Hippocampal formation (tissue), 2 donors: ENCODE results near the gene C20orf173.
"Not testable (repeated sequence)": the region's sequence is repeated elsewhere in the genome, so short reads cannot be mapped to it uniquely, and the experiment has no call there.

Source experiments
- DNase-seq, 2 donors: peaks; one replicate each; lab custom pipeline; 2025; lab: John Stamatoyannopoulos, UW

The C20orf173 gene

DNA sequence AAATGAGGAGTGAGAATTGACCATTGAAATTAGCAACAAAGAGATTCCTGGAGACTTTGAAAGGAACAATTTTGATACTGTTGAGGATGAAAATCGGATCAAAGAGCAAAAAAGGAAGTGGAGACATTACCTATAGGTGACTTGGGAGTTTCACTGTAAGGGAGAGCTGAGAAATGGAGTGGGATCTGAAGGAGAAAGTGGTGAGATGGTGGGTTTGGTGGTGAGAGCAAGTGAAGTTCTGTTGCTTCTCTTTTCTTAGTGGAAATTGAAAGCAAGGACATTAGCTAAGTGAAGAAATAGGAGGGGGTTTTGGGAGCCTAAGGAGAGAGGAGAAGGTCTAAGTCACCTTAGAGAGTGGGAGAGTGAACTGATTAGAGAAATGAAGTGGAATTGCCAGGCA, 16.7 kb upstream of the C20orf173 start:
- DNase-seq: no peak

DNA sequence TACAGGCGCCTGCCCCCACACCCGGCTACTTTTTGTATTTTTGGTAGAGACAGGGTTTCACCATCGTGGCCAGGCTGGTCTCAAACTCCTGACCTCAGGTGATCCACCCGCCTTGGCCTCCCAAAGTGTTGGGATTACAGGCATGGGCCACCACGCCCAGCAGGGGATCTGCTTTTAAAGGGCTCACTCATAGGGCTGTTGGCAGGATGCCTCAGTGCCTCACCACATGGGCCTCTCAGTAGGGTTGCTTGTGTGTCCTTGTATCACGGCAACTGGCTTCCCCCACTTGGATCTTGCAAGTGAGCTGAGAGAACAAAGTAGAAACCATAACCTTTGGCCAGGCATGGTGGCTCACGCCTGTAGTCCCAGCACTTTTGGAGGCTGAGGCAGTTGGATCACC, 15.5 kb upstream of the C20orf173 start:
- DNase-seq: not testable (repeated sequence)

DNA sequence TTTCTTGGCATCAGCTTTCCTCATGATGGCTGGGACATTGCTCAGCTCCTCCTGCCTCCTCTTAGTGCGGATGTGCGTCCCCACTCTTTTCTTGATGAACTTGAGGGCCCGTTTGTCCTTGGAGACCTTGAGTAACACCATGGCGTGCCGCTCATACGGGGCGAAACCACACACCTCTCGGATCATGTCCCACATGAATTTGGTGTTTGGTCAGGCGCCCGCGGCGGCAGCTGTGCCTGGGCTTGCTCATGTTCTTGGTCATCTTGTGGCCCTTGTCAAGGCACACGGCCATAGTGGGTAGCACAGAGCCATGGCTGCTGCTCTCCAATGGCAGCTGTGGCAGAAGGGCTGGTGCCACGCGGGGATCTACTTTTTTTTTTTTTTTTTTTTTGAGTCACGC, 15.0 kb upstream of the C20orf173 start:
- no peak for DNase-seq

DNA sequence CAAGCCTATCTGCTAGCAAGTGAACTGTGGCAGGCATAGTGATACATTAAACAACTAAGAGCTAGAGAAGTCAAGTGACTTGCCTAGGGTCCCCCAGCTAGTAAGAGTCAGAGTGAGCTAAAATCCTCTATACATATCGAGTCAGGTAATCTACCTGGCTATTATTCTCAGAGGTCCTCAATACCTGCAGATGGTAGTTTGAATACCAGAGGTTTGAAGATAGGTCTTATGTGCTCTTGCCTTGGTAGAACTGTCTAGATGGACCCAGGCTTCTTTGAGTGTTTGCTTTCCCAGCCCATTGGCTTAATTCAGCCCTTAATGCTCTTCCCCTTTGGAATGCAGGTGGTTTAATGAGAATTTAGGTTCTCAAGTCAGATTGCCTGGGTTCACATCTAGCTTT, 13.5 kb upstream of the C20orf173 start:
- no peak for DNase-seq

DNA sequence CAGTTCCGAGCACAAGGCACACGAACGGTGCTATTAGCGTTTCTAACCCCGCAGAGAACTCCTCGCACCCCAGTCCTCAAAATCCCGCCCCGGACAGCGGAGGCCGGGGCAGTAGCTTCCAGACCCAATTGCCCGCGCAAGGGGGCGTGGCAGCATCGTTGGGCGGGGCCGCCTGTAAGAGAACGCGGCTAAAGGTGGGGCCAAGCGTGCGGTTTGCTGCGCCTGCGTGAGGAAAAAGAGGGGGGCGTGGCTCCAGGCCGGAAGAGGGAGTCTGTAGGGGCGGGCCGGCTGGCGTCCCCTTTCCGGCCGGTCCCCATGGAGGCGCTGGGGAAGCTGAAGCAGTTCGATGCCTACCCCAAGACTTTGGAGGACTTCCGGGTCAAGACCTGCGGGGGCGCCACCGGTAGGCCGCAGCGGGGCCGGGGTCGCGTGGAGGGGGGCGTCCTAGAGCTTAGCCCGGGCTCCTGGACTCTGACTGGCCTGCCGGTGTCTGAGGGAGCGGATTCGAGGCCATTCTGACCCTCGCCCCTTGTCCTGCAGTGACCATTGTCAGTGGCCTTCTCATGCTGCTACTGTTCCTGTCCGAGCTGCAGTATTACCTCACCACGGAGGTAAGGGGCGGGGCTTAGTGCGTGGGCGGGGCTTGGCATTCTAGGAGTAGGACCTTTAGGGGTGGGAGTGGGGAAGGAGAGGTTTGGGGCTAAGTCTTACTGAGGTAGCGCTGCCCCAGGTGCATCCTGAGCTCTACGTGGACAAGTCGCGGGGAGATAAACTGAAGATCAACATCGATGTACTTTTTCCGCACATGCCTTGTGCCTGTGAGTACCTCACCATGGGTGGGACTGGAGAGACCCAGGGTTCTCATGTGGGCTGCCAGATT, 12.6 kb upstream of the C20orf173 start, which contains the start of gene ERGIC3:
Gene ERGIC3 (plus strand): TSS at position 296 of the 880 bp plus-strand sequence. CDS start 20 bp downstream, at position 316.
- DNase-seq: peak; percentile 89 to 92

DNA sequence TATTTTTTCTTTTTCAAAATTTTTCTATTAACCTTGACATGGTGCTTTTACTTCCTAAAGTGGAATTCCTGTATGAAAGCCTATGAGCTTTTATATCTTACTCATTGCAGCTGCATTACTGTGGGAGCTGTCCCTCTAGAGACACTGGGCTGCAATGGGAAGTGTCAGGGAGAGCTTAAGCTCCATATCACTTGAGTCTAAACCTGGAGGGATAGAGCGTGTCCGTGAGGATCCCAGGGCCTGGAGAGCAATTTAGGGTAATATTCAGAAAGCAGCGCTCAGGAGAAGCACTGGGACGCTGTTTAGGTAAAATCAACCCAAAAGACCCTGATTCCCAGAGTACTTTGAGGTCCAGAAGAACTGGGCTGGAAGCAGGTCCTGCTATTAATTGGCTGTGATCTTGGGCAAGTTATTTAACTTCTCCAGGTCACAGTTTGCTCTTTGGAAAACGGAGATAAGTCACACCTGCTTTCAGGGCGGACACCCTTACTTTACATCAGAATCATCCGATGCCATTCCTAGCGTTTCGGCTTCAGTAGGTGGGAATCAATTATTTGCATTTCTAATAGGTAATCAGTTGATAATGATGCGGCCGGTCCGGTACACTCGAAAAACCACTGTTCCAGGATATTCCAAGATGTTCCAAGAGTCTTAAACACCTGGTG, 11.8 kb upstream of the C20orf173 start:
- no peak for DNase-seq

DNA sequence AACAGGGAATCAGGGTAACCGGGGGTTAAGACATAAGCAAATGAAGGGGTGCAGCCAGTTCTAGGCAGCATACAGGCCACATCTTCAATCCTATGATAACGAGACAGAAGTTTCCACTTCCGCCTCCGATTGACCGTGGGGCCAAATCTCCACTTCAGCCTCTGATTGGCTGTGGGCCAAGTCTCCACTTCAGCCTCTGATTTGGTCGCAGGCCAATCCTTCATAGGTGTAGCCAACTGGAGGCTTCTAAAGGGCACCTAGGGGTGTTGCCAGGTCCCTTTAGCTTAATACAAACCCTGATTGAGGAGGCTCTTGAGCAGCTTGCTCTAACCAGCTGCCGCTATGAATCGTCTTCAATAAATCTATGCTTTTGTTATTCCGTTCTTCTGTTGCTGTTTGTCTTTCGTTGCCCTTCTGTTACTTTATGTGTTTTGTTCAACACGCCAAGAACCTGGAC, 10.3 kb upstream of the C20orf173 start:
- no peak for DNase-seq

DNA sequence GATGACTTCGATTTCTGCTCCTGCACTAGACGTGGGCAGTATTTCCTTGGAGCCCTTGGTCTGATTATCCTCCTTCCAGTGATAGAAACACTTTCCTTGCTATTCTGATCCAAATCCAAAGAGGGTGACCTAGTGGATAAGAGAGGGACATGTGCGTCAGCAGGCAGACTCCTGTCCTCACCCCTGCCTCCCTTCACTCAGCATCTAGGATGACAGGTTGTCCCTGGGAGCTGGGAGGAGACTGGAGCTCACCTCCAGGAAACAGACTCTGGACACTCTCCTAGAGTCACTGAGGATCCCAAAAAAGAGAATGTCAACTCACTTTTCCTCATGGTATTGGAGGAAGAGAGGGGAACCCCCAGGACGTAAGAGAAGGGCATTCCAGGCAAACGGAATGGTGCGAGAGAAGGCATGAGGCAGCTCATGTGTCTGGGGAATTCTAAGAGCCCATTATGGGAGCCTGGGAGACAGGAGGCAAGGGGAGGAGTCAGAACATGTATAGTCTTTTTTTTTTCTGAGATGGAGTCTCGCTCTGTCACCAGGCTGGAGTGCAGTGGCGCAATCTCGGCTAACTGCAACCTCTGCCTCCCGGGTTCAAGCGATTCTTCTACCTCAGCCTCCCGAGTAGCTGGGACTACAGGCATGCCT, 2.2 kb downstream of the C20orf173 start:
- DNase-seq: no peak

DNA sequence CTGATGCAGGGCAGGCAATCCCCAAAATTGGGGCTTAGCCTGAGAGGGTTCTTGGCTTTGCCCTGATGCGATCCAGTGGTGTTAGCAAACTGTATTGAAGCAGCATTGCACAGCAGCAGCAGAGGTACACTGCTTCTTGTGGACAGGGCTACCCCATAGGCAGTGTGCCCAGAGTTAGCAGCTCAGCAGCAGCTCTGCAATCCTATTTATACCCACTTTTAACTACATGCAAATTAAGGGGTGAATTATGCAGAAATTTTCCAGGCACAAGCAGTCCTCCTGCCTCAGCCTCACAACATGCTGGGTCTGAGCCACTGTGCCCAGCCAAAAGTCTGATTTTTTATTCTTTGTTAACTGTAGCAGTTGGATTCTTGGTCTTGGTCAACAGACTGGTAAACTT, 3.8 kb downstream of the C20orf173 start:
- no peak for DNase-seq

DNA sequence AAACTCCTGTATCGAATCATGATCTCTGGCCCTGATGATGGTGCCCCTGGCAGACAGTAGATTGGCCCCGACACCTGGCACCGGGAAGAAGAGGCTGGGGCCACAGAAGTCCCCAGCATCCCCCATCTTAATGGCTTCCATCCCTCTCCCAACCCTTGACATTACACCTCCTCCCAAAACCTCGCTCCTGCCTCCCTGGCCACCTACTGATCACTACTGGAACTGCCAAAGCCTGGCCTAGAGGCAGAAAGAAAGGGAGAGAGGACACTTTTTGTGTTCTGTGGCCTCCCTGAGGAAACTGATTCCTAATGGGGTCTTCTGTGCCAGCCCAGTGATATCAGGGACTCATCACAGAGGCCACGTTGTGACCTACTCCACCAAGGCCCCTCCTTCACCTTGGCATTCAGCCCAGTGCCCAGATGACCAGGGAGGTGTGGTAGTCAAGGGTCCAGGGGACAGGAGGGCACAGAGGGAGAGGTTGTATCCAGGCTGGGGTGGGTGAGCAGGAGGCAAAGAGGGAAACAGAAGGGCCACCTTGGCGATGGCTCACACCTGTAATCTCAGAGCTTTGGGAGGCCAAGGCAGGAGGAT, 6.1 kb downstream of the C20orf173 start:
- DNase-seq: no peak

DNA sequence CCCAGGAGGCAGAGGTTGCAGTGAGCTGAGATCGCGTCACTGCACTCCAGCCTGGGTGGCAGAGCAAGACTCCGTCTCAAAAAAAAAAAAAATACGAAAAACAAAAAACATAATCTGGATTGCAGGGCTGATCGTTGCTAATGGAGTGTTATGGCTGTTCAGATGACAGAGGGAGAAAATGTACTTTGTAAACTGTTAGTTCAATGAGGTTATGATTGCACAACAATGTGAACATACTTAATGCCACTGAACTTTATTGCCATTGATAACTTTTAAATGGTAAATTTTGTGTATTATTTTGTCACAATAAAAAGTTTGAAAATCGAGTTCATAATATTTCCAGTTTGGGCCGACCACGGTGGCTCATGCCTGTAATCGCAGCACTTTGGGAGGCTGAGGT, 10.5 kb downstream of the C20orf173 start:
- DNase-seq: no peak

DNA sequence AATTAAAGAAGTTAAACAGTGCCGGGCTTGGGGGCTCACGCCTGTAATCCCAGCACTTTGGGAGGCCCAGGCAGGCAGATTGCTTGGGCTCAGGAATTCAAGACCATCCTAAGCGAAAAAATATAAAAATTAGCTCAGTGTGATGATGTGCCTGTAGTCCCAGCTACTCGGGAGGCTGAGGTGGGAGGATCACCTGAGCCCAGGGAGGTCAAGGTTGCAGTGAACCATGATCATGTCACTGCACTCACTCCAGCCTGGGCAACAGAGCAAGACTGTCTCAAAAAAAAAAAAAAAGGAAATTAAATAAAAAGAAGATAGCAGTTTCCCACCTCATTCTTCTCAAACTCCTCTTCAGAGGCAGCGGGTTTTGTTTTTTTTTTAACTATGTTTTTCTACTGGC, 11.7 kb downstream of the C20orf173 start:
- not testable (repeated sequence) for DNase-seq

DNA sequence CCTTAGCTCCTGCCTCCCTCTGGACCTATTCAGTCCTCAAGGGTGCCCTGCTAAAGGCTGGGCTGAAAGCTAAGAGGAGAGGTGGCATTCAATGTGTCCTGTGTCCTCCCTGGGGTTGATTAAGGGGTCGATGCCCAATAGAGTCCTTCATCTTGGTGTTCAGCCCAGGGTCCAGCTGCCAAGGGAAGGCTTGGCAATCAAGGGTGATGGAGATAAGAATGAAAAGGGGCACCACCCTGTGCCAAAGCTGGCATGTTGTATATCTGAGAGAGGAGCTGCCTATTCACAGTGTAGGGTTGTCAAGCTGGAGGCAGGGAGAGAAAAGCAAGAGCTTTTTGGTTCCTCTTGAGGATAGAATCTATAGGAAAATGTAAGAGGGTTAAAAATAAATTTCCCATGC, 12.3 kb downstream of the C20orf173 start:
- no peak for DNase-seq

DNA sequence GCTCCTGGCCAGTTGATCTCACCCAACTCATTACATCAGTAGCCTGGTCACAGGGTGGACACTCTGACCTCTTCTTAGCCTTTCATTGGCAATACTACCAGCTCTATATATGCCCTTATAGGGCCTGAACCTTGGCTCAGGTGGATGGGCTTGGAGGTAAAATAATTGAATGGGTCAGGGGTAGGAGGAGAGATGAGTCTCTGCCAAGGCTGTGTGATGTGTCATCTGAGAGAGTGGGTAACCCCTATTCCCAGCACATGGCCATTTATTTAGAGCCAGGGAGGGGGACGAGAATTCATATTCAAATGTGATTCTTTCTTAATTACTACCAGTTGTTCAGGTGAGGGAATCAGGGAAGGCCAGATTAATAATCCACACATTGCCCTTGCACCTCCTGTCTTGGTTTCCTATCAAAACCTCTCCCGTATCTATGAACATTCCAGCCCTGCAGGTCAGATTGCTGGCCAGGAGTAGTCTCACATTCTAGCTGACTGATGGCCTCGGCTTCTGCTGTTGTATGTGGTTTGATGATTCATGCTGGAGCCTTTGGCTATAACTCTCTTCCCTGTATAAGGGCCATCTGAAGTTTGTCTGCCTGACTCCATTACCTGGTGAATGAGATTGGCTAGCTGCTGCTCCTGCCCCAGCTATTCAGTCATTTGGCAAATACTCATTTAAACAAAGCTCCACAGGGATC, 13.4 kb downstream of the C20orf173 start:
- DNase-seq: no peak

DNA sequence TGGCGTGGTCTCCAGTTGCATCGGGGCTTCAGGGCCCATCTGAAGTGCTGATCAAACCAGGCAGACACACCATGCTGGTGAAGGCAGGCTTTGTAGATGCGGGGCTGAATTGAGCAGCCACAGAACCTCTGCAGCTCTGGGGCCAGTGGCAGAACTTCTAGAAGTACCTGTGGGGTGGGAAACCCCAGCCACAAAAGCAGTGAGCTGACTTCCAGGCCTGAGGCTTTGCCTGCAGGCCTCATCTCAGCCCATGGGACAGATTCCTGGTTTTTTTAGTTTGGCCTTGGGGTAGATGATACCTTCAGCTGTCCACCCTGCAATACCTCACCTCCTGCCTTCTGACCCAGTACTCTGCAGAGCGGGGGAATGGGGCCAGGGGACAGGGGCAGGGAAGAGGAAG, 14.1 kb downstream of the C20orf173 start:
- DNase-seq: no peak

DNA sequence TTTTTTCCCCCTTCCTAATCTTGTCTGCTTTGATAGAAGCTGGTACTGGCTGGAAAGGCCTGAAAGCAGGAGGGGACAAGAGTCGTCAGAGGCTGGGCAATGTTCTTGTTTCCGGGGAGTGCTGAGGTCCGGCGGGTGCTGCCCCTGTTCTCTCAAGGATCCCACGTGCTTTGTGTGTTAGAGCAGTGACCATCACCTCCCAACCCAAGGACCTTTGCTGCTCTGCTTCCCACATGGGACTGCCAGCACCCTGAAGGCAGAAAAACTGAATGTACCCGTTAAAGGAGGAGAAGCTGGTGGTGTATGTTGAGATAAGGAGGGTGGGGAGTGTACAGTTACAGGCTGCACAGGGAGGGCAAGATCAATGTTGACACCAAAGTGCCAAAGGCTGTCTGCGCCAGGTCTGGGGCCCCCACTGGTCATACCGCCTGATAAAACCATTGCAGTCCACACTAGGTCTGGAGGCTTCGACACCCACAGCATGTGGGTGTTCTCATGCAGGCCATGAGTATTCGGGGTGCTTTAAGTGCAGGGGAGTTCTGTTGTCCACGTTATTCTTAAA, 15.0 kb downstream of the C20orf173 start:
- no peak for DNase-seq

DNA sequence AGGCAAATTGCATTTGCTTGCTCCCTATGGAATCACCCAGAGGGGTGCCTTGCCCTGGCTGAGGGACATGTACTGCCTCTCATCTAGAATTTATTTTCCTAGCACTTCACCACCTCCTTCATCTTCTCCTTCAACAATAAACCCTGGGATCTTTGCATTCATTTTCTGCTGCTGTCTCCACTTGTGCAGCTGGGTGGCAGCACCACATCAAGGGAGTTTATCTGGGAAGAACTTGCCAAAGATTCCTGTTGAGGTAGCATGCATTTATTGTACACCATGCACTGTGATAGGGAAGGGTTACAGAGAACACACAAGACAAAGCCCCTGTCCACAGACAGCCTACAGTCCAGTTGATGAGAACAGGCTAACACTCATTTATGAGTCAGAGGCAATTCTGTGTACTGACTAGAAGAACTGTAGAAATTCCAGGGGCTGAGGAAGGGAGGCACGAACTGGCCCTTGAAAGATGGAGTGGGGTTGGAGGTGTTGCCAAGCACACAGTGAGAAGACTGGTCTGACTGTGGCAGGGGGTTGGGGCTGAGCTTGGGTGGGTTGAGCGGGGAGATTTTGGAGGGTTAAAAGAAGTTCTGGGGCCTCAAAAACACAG, 17.5 kb downstream of the C20orf173 start:
- peak; percentile 10 to 25 for DNase-seq

DNA sequence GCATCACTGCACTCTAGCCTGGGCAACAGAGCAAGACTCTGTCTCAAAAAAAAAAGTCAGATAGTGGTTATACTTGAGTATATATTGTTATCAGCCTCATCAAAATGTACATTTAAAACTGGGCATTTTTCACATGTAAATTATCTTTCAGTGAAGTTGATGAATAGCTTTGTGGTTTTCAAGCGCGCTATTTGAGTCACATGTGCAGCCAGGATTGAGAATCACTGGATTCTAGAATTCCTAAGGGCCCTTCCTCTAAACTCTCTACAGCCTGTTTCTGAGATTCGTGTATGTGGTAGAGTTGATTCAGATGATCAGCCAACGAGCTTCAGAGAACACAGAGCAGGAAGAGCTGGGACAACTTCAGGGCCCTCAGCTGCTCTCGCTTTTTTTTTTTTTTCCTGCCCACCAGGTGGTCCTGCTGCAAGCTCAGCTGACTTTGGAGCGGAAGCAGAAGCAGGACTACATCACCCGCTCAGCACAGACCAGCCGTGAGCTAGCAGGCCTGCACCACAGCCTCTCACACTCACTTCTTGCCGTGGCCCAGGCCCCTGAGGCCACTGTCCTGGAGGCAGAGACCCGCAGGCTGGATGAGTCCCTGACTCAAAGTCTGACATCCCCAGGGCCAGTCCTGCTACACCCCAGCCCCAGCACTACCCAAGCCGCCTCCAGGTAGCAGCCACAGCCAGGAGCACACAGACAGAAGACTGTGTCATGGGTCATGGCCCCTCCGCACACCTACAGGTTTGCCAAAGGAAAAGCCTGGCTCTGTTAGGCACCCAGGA, 18.3 kb downstream of the C20orf173 start:
- DNase-seq: no peak

DNA sequence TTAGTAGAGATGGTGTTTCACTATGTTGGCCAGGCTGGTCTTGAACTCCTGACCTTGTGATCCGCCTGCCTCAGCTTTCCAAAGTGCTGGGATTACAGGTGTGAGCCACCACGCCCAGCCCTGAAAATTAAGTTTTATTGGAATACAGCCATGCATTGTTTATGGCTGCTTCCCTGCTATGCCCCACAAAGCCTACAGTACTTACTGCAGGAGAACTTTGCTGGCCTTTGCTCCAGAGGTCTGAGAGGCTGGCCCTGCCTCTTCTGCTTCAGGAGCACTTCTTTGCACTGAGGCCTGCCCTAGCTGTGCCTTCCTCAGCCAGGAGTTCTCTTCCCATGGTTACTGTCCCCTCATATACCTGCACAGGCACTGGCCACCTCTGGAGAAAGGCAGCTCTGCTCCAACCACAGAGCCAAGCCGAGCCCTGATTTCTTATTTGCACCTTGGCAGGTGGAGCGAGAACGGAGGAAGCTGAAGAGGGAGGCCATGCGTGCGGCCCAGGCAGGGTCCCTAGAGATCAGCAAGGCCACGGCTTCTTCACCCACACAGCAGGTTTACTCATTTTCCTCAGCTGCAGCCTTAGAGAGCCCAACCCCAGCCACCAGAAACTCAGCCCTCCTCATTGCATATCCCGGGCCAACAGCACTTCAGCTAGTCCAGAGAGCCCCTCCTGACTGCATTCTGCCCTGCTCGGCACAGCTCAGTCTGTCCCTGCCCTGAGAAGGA, 20.8 kb downstream of the C20orf173 start:
- no peak for DNase-seq
